Measurements from ENCODE around the gene ZNF83.
A peak's percentile ranks its signal among the peaks of the same experiment; 100 is the strongest.
"Not testable (repeated sequence)": the region's sequence is repeated elsewhere in the genome, so short reads cannot be mapped to it uniquely, and the experiment has no call there.

The ZNF83 gene

GRCh38 chr19:52637718-52638585, at the start of gene ZNF83:
TSS of gene ZNF83 (minus strand) at chr19:52638355.
- peak; percentile 86 for DNase-seq (ENCODE audit: low read depth)

DNA sequence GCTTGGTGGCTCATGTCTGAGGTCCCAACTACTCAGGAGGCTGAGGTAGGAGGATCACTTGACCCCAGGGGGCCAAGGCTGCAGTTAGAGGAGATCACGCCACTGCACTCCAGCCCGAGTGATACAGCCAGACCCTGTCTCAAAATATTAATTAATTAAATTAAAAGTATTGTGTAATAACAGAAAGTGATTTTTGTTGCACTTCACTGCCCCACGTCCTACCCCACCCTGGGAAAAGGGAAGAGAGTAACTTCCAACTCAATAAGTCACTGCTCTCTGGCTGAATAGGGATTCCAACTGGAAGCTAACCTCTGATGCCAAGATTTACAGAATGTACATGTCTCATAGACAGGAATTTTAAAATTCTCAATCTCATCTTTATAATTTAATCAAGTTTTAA, 49.5 kb upstream of the ZNF83 start:
- no peak for DNase-seq (ENCODE audit: low read depth)

DNA sequence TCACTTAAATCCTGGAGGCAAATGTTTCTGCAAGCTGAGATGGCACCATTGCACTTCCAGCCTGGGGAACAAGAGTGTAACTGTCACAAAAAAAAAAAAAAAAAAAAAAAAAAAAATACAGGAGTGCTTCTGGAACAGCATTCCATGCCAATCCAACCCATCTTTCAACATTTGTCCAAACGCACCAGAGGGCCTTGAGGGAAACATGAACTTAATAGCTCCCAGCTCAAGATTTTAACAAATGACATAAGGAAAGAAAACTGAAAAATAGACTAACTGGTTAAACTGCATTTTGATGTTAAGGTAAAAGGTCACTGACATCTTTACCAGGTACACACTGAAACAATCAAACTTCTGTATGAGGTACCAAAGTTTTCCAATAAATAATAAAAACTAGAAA, 47.7 kb upstream of the ZNF83 start:
- DNase-seq (ENCODE audit: low read depth): no peak

DNA sequence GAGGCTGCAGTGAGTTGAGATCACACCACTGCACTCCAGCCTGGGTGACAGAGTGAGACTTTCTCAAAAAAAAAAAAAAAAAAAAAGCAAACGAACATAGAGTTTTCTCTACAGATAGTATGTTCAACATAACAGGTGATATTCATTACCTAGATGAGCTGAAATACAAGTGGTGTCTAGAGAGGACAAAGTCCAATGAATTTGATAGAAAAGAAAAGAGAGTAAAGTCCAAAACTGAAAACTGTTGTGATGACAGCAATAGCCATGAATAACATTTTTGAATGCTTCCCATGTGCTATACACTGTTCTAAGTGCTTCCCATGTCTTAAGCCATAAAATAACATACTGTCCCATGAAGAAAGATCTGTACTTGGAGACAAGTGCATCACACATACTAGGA, 43.1 kb upstream of the ZNF83 start:
- DNase-seq (ENCODE audit: low read depth): not testable (repeated sequence)

GRCh38 chr19:52679598-52679997, 41.4 kb upstream of the ZNF83 start:
- DNase-seq (ENCODE audit: low read depth): no peak

DNA sequence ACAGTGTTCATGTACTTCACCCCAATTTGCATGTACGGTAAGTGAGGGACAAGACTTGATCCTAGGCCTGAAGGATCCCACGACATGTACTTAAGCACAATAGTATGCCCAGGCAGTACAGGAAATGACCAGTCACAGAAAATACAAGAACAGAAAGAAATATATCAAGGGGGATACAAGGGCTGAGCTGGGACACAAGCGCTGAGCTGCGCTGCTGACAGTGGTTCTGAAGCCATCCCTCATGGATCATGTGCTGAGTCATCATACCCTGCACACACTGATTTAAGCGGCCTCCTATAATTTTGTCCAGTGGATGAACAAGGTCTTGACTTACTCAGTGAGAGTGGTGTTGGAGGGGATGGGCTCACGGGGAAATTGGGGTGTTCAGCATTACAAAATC, 37.1 kb upstream of the ZNF83 start:
- DNase-seq (ENCODE audit: low read depth): not testable (repeated sequence)

DNA sequence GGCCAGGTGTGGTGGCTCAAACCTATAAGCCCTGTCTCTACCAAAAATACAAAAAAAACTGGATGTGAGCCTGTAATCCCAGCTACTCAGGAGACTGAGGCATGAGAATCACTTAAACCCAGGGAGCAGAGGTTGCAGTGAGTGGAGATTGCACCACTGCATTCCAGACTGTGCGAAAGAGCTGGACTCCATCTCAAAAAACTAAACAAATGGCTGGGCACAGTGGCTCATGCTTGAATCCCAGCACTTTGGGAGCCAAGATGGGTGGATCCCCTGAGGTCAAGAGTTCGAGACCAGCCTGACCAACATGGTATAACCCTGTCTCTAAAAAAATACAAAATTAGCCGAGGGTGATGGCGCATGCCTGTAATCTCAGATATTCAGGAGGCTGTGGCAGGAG, 34.9 kb upstream of the ZNF83 start:
- no peak for DNase-seq (ENCODE audit: low read depth)

DNA sequence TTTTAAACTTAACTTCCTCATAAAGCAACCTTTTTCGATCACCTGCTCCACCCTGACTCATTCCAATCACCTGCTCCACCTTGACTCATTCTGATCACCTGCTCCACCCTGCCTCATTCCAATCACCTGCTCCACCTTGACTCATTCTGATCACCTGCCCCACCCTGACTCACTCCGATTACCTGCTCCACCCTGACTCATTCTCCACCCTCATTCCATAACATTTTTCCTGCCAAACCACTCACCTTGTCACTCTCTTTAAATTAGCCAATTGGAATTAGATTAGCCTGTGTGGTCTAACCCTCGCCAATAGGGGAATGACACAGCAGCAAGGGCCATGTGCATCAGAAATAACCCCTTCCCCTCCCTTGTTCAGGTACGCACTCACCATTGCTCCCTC, 31.9 kb upstream of the ZNF83 start:
- no peak for DNase-seq (ENCODE audit: low read depth)

DNA sequence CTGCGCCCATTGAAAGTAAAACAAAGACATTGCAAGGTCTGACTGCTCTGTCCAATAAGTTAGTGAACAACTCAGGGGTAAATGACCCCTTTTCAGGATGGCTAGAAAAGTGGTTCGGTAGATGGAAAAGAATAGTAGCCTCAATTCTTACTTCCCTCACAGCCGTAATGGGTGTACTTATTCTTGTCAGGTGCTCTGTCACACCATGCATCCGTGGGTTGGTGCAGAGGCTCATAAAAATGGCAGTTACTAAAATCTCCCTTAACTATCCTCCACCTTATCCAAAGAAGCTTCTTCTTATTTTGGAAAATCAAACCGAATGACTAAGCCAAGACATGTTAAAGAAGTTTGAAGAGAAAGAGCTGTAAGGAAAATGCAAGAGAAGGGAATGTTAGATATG, 31.4 kb upstream of the ZNF83 start:
- DNase-seq (ENCODE audit: low read depth): no peak

GRCh38 chr19:52667972-52668371, 29.8 kb upstream of the ZNF83 start:
- DNase-seq (ENCODE audit: low read depth): no peak

DNA sequence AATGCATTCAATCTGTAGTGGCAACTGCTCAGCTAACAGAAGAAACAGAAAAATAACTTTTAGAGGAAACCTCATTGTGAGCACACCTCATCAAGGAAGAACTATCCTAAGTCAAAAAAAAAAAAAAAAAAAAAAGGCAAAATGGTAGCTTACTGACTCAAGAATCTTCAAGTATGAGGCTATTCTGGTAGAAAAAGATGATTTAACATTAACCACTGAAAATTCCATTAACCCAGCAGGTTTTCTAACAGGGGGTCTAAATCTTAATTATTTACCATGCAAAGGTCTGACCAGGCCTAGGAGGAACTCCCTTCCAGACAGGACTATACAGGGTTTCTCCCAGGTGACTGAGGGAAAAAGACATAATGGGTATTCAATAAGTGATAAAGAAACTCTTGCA, 28.4 kb upstream of the ZNF83 start:
- no peak for DNase-seq (ENCODE audit: low read depth)

DNA sequence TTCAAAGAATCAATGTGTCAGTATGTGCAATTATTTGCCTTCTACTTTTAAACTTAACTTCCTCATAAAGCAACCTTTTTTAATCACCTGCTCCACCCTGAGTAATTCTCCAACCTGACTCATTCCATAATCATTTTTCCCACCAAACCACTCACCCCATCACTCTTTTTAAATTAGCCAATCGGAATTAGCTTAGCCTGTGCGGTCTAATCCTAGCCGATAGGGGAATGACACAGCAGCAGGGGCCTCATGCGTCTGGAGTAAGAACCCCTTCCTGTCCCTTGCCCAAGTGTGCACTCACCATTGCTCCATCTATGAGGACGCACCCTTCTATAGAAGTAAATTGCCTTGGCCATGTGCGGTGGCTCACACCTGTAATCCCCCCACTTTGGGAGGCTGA, 27.4 kb upstream of the ZNF83 start:
- DNase-seq (ENCODE audit: low read depth): no peak

- DNase-seq (ENCODE audit: low read depth): no peak
Observed at GRCh38 chr19:52665027-52665426, 26.9 kb upstream of the ZNF83 start.

GRCh38 chr19:52664461-52664860, 26.3 kb upstream of the ZNF83 start:
- no peak for DNase-seq (ENCODE audit: low read depth)

GRCh38 chr19:52662631-52663030, 24.5 kb upstream of the ZNF83 start:
- no peak for DNase-seq (ENCODE audit: low read depth)

GRCh38 chr19:52660981-52661380, 22.8 kb upstream of the ZNF83 start:
- DNase-seq (ENCODE audit: low read depth): no peak

DNA sequence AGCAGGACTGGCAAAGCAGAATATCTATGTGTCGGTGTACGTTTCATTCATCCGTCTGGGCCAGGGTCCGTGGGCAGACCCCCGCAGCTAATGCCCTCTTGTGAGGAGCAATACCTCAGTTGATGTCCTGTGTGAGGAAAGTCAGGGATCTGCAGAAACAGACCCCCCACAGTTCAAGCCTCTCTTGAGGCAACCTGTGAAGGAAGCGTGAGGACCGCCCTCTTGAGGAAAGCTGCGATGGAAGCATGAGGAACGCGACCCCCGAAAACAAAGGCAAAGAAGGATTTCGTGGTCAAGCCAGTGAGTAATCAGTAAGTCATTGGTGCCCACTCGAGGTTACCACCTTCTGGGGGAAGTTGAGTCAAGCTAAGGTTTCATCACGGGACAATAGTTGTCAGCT, 20.9 kb upstream of the ZNF83 start:
- no peak for DNase-seq (ENCODE audit: low read depth)

- no peak for DNase-seq (ENCODE audit: low read depth)
Observed at GRCh38 chr19:52658595-52658994, 20.4 kb upstream of the ZNF83 start.

- no peak for DNase-seq (ENCODE audit: low read depth)
Observed at GRCh38 chr19:52653161-52653560, 15.0 kb upstream of the ZNF83 start.

GRCh38 chr19:52651956-52652355, 13.8 kb upstream of the ZNF83 start:
- no peak for DNase-seq (ENCODE audit: low read depth)

GRCh38 chr19:52648336-52649016, 10.3 kb upstream of the ZNF83 start:
- no peak for DNase-seq (ENCODE audit: low read depth)

DNA sequence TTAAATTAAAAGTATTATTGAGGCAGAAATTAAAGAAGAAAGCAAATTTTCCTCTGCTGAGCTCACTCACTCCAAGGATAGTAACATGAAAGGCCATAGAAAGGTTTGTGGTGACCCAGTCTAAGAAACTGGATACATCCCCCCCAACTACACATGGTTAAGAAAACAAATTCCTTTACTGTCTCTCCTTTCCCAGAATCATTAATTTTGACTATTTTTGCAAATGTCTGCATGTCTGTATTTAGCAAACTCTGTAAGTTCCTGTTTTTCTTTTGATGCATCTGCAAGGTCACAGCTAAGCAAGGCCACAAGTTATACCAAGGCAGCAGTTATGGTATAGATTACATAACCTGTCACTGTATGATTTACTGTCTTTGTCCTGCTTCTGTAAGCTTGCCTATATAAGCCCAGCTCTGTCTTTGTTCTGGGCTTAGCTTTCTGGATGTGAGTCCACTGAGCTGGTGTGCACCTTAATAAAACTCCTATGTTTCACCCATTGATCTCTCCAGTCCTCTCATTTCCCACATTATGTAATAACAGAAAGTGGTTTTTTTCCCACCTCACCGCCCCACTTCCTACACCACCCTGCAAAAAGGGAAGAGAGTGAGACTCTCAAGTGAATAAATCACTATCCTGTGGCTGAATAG, 8.5 kb upstream of the ZNF83 start:
- DNase-seq (ENCODE audit: low read depth): no peak

DNA sequence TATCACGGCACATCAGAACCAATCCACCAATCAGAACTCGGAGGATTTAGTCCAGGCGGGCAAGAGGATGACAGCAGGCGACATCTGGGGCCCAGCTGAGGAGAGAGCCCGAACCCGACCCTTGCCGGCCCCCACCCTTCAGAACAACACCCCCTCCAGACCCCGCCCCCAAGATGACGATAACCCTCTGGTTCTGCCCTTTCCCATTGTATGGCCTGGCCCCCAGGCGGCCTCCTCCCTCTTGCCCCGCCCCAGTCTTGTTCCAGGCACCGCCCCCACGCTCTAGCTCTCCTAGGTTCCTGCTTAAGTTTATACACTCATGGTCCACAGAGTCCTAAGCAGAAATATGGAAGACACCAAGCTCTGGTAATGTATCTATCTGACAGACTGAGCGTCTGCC, 2.8 kb upstream of the ZNF83 start:
- no peak for DNase-seq (ENCODE audit: low read depth)

Data from stimulated activated CD8-positive, alpha-beta memory T cell treated with anti-CD3 and anti-CD28 coated beads, Interleukin-12 subunit alpha, Interleukin-12 subunit beta, amount 100 ng/mL, for 1 hour (primary cell).